GM21447 (cell line): ENCODE measurements around the gene LMAN1L.

ENCODE experiments used
- ATAC-seq: cut with Tn5 transposase; IDR thresholded peaks from one replicate; pipeline ENCODE4 v1.9.1; 2021; ENCODE audit not compliant: unreplicated experiment

The LMAN1L gene

GRCh38 chr15:74812533-74812932 lies at the start of gene LMAN1L:
TSS of gene LMAN1L (plus strand) at chr15:74812835. CDS start at chr15:74812855, 20 bp downstream.
- no peak for ATAC-seq

- no peak for ATAC-seq
These were observed 49.2 kb upstream of the LMAN1L start for GRCh38 chr15:74763416-74763815.

GRCh38 chr15:74767167-74768098 lies 45.2 kb upstream of the LMAN1L start:
- no peak for ATAC-seq

- ATAC-seq: no peak
These were observed 44.4 kb upstream of the LMAN1L start for GRCh38 chr15:74768099-74768770.

GRCh38 chr15:74768771-74769342 lies 43.8 kb upstream of the LMAN1L start:
- ATAC-seq: no peak

GRCh38 chr15:74769463-74770025 lies 43.1 kb upstream of the LMAN1L start:
- ATAC-seq: no peak

- ATAC-seq: no peak
These were observed 42.3 kb upstream of the LMAN1L start for GRCh38 chr15:74770211-74770903.

- ATAC-seq: no peak
These were observed 39.3 kb upstream of the LMAN1L start for GRCh38 chr15:74773329-74773728.

GRCh38 chr15:74773731-74774252 lies 38.8 kb upstream of the LMAN1L start:
- no peak for ATAC-seq

GRCh38 chr15:74775132-74775562 lies 37.5 kb upstream of the LMAN1L start:
- ATAC-seq: no peak

GRCh38 chr15:74775894-74776293 lies 36.7 kb upstream of the LMAN1L start:
- no peak for ATAC-seq

- peak; percentile 41 for ATAC-seq
These were observed 35.5 kb upstream of the LMAN1L start for GRCh38 chr15:74776821-74777768.

GRCh38 chr15:74777769-74778598 lies 34.7 kb upstream of the LMAN1L start:
- ATAC-seq: peak; percentile 14

- no peak for ATAC-seq
These were observed 34.0 kb upstream of the LMAN1L start for GRCh38 chr15:74778599-74778970.

GRCh38 chr15:74779162-74779648 lies 33.4 kb upstream of the LMAN1L start:
- ATAC-seq: no peak

- no peak for ATAC-seq
These were observed 31.9 kb upstream of the LMAN1L start for GRCh38 chr15:74780523-74781430.
